ENCODE measurements around the gene CDC42EP4.

The CDC42EP4 gene

DNA sequence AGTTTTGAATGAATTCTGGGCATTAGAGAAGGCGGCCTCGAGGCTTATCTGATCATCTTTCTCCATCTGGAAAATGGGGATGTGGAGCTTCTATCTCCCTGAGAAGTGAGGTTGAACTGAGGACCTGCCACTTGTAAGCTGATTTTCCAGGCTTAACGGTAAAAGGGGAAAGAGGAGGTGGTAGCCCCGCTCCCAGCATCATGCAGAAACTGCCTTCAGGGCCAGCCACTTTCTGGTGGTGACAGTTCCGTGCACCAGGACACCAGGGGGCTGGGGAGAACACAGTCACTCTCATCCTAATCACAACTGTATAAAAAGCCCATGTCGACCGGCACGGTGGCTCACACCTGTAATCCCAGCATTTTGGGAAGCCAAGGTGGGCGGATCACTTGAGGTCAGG lies 29.2 kb downstream of the CDC42EP4 start:
- no peaks in the 10 kb centered on the region for H3K27me3 ChIP-seq (ENCODE audit: insufficient read depth, low read length, poor library complexity, severe bottlenecking)
- H3F3A ChIP-seq (ENCODE audit: low read depth), result no peaks in the 10 kb centered on the region
- no peaks in the 10 kb centered on the region for H3K79me2 ChIP-seq (ENCODE audit: insufficient read depth, low read length)
- H3K9me3 ChIP-seq (ENCODE audit: insufficient read depth, low read depth, low read length), result no peaks in the 10 kb centered on the region
- H4K20me1 ChIP-seq (ENCODE audit: insufficient read depth, low read length, poor library complexity, severe bottlenecking), result no peaks in the 10 kb centered on the region
- no peak overlapping the region for H3K4me3 ChIP-seq (ENCODE audit: low read length, poor library complexity, severe bottlenecking)
- no peaks in the 10 kb centered on the region for H3K4me1 ChIP-seq (ENCODE audit: insufficient read depth, low read length, poor library complexity, severe bottlenecking)
- no peaks in the 10 kb centered on the region for H3K9me2 ChIP-seq (replicated peaks; ENCODE audit: low read depth, low read length)
- no peaks in the 10 kb centered on the region for H3K36me3 ChIP-seq (ENCODE audit: insufficient read depth, low read length)
- H3K4me2 ChIP-seq (ENCODE audit: low read depth, low read length, poor library complexity, severe bottlenecking), result no peak overlapping the region
- TF ChIP-seq EZH2phosphoT487 (IDR thresholded peaks at IDR 0.05; ENCODE audit: borderline replicate concordance), result no peak
- TF ChIP-seq, protein P1, sequence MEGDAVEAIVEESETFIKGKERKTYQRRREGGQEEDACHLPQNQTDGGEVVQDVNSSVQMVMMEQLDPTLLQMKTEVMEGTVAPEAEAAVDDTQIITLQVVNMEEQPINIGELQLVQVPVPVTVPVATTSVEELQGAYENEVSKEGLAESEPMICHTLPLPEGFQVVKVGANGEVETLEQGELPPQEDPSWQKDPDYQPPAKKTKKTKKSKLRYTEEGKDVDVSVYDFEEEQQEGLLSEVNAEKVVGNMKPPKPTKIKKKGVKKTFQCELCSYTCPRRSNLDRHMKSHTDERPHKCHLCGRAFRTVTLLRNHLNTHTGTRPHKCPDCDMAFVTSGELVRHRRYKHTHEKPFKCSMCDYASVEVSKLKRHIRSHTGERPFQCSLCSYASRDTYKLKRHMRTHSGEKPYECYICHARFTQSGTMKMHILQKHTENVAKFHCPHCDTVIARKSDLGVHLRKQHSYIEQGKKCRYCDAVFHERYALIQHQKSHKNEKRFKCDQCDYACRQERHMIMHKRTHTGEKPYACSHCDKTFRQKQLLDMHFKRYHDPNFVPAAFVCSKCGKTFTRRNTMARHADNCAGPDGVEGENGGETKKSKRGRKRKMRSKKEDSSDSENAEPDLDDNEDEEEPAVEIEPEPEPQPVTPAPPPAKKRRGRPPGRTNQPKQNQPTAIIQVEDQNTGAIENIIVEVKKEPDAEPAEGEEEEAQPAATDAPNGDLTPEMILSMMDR (conservative IDR thresholded peaks at IDR 0.05; ENCODE audit: low read length), result no peak
- H3K9ac ChIP-seq (ENCODE audit: low read depth, low read length, poor library complexity, severe bottlenecking), result no peak overlapping the region
- no peak overlapping the region for H2AFZ ChIP-seq (ENCODE audit: low read length)

DNA sequence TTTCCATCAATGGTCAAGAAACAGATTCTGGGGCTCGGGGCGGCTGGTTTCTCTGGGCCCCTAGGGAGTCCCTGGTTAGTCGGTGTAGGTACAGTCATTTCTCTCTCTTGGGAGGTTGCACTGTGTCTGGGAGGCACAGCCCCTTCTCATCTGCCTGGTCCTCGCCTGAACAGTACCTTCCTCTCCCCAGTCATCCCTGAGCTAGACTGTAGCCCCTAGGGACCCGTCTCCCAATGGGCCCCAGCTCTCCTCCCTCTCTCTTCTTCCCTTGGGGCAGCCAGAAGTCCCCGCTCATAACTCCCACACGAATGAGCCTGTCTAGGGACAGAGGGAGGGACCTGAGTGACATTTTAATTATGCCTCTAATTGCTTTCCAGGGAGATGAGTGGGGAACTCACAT lies 29.9 kb downstream of the CDC42EP4 start:
- no peaks in the 10 kb centered on the region for H3K36me3 ChIP-seq (ENCODE audit: insufficient read depth, low read length)
- no peak for TF ChIP-seq EZH2phosphoT487 (IDR thresholded peaks at IDR 0.05; ENCODE audit: borderline replicate concordance)
- TF ChIP-seq, protein P1 (conservative IDR thresholded peaks at IDR 0.05; ENCODE audit: low read length), result no peak
- H2AFZ ChIP-seq (ENCODE audit: low read length), result no peak overlapping the region
- H3K79me2 ChIP-seq (ENCODE audit: insufficient read depth, low read length), result no peaks in the 10 kb centered on the region
- no peaks in the 10 kb centered on the region for H3K9me2 ChIP-seq (replicated peaks; ENCODE audit: low read depth, low read length)
- no peaks in the 10 kb centered on the region for H3K4me1 ChIP-seq (ENCODE audit: insufficient read depth, low read length, poor library complexity, severe bottlenecking)
- no peak overlapping the region for H3K4me3 ChIP-seq (ENCODE audit: low read length, poor library complexity, severe bottlenecking)
- no peaks in the 10 kb centered on the region for H3K9me3 ChIP-seq (ENCODE audit: insufficient read depth, low read depth, low read length)
- H4K20me1 ChIP-seq (ENCODE audit: insufficient read depth, low read length, poor library complexity, severe bottlenecking), result no peaks in the 10 kb centered on the region
- H3K9ac ChIP-seq (ENCODE audit: low read depth, low read length, poor library complexity, severe bottlenecking), result no peak overlapping the region
- H3K4me2 ChIP-seq (ENCODE audit: low read depth, low read length, poor library complexity, severe bottlenecking), result no peak overlapping the region
- H3F3A ChIP-seq (ENCODE audit: low read depth), result no peaks in the 10 kb centered on the region
- H3K27me3 ChIP-seq (ENCODE audit: insufficient read depth, low read length, poor library complexity, severe bottlenecking), result no peaks in the 10 kb centered on the region

DNA sequence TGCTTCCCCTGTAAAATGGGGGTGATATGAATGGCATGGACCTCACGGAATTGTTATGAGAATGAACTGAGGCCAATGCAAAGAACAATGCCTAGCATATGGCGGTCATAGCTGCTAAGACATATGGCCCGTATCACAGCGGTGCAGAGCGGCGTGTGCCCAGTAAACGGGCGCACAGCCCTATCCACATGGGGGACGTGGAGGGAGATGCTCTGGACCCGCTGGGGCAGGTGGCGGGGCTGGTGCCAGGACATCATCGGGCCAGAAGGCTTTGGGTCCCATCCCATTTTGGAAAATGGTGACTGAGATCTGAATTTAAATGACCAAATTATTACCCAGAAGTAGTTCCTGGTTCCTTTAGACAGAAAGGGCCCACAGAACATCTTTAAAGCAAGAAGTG lies 31.6 kb downstream of the CDC42EP4 start:
- no peaks in the 10 kb centered on the region for H3K27me3 ChIP-seq (ENCODE audit: insufficient read depth, low read length, poor library complexity, severe bottlenecking)
- no peak overlapping the region for H2AFZ ChIP-seq (ENCODE audit: low read length)
- H3K9me3 ChIP-seq (ENCODE audit: insufficient read depth, low read depth, low read length), result no peaks in the 10 kb centered on the region
- H4K20me1 ChIP-seq (ENCODE audit: insufficient read depth, low read length, poor library complexity, severe bottlenecking), result no peaks in the 10 kb centered on the region
- H3K79me2 ChIP-seq (ENCODE audit: insufficient read depth, low read length), result no peaks in the 10 kb centered on the region
- TF ChIP-seq EZH2phosphoT487 (IDR thresholded peaks at IDR 0.05; ENCODE audit: borderline replicate concordance), result no peak
- TF ChIP-seq, protein P1 (conservative IDR thresholded peaks at IDR 0.05; ENCODE audit: low read length), result no peak
- H3K4me1 ChIP-seq (ENCODE audit: insufficient read depth, low read length, poor library complexity, severe bottlenecking), result no peaks in the 10 kb centered on the region
- no peak overlapping the region for H3K4me3 ChIP-seq (ENCODE audit: low read length, poor library complexity, severe bottlenecking)
- no peaks in the 10 kb centered on the region for H3K36me3 ChIP-seq (ENCODE audit: insufficient read depth, low read length)
- H3K4me2 ChIP-seq (ENCODE audit: low read depth, low read length, poor library complexity, severe bottlenecking), result no peak overlapping the region
- no peak overlapping the region for H3K9ac ChIP-seq (ENCODE audit: low read depth, low read length, poor library complexity, severe bottlenecking)
- H3F3A ChIP-seq (ENCODE audit: low read depth), result no peaks in the 10 kb centered on the region
- no peaks in the 10 kb centered on the region for H3K9me2 ChIP-seq (replicated peaks; ENCODE audit: low read depth, low read length)

Data from Loucy (cell line).